H54 (cell line): Measurements from ENCODE around the gene SERINC5.
"Not testable (repeated sequence)": the region's sequence is repeated elsewhere in the genome, so short reads cannot be mapped to it uniquely, and the experiment has no call there.

Experiments used
- DNase-seq: peaks from one replicate; pipeline ENCODE4 v3.0.0; 2011; ENCODE audit warnings: low spot score, mixed read lengths; ENCODE audit not compliant: insufficient read length
- FAIRE-seq: peaks from 3 replicates; lab custom pipeline; 2011; peaks lifted over from hg19 to GRCh38; lab: Jason Lieb, UNC
- POLR2A ChIP-seq: IDR thresholded peaks from 2 replicates; pipeline ENCODE4 v1.6.1; 2011; ENCODE audit warnings: low read depth, mild to moderate bottlenecking, low read length

SERINC5 gene

DNA sequence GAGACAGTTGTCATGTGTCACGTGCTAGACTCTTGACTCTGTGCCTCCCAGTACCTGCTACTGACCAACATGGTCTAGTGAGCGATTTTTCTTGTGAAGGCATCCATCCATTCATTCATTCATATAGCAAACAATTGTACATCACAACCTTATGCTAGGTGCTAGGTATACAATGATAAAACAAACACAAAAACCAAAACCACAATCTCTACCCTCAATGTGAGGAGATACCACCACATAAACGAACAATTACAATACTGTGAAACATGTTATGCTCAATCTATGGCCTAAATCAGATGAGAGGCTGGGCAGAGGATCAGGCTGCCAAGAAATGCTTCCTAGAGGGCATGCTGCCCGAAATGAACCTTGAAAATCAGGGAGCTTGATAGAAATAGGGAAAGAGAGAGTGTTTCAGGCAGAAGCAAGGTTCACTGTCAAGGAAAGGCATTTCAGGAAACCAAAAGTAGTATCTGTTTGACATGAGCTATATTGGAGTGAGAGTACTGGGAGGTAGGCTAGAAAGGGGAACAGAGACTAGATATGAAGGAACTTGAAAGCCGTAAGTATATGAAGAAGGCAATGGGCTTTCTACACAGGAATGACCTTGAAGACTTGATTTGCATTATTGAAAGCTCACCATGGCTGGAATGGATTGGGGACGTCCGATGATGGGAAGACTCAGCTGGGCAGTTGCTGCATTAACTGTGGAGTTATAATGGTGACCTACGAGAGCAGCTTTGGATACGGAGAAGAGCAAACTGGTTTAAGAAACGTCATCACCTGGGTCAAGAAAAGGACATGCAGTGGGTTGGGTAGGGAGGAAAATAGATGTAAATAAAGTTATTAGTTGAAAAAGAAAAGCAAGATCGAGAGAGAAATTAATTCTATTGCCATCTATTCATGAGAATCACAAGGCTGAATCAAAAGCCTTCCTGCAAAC is 130.6 kb downstream of the SERINC5 start:
- TF ChIP-seq POLR2A: no peak
- DNase-seq (no peak), FAIRE-seq (no peak)

- DNase-seq (no peak), FAIRE-seq (no peak)
- no peak for TF ChIP-seq POLR2A
These were observed 131.5 kb downstream of the SERINC5 start for GRCh38 chr5:80124121-80124918.

DNA sequence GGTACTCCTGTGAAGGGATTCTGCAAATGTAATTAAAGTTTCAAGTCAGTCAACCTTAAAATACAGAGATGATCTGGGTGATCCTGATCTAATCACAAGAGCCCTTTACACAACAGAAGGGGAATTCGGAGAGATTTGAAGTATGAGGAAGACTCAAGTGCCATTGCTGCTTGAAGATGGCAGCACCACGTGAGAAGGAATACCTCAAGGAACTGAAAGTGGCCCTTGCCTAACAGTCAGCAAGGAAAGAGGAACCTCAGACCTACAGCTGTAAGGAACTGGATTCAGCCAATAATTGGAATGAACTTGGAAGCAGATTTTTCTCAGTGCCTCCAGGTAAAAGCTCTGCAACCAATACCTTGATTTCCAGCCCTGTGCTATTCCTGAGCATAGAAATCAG is 133.3 kb downstream of the SERINC5 start:
- TF ChIP-seq POLR2A: no peak

DNA sequence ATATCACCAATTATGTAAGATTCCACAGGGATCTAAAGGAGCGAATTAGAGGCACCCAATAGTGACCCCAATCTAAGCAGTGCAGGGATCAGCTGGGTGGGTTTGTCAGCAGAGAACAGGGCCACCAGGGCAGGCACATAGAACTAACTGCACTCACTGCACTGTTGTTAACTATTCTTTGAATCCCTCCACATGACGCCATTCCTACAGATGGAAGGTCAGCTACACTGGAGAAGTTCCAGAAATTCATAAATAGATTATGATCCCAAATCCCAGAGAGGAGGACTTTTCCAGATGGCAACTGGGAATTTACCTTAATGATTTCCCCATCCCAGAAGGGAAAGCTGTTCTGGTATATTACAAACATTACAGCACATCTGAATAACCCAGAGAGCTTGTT is 136.5 kb downstream of the SERINC5 start:
- FAIRE-seq (no peak), DNase-seq (no peak)
- no peak for TF ChIP-seq POLR2A

More for the DNA sequence above, 133.3 kb downstream of the SERINC5 start:
- FAIRE-seq (no peak), DNase-seq (no peak)

DNA sequence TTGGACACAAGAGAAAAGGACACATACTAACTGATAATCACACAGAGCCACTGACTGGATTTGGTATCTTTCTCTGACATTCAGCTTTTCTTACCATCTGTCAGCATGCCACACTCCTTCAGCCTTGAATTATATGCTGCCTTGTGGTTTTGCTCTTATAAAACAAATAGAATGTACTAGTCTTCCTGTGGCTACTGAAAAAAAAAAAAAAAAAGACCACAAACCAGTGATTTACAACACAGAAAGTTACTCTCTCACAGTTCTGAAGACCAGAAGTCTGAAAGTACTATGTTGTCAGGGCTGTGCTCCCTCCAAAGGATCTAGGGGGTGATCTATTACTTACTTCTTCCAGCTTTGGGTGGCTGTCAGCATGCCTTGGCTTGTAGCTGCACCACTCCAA is 138.4 kb downstream of the SERINC5 start:
- no peak for FAIRE-seq
- no peak for TF ChIP-seq POLR2A
- no peak for DNase-seq

DNA sequence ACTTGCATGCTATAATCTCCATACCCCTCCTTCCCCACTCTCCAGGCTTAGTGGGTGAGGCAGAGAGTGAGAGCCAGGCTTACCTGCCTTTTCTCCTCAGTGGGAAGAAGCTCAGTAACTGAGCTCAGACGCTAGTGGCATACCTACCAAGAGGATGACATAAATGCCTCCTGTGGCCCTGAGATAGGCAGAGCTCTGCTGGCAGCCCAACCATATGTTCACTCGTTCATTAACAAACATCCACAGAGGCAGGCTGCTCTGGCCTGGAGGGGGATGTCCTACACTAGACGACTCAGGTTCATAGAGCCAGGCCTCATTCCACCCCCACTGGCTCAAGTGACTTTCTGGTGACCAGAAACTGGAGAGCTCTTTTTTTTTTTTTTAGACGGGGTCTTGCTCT is 139.4 kb downstream of the SERINC5 start:
- no peak for TF ChIP-seq POLR2A
- DNase-seq (no peak), FAIRE-seq (no peak)

DNA sequence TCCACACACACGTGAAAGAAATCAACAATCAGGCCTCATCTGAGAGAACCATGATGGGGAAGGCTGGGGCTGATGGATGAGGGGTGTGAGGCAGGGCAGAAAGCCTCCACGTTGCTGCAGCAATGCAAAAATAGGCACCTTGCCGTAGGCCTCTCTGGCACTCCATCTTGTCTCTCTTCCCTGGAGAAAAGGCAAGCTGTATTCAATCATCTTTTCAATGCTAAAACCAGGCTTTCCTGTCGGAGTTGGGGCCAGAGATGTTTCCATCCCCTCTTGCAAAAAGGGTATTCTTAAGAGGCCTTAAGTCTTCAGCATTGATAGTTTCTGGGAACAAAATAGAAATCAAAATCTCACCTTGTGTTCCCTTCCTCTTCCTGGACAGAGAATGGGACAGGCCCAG is 139.8 kb downstream of the SERINC5 start:
- TF ChIP-seq POLR2A: no peak
- DNase-seq (no peak), FAIRE-seq (no peak)

- DNase-seq (no peak), FAIRE-seq (no peak)
- no peak for TF ChIP-seq POLR2A
These were observed 141.0 kb downstream of the SERINC5 start for GRCh38 chr5:80114860-80115259.

DNA sequence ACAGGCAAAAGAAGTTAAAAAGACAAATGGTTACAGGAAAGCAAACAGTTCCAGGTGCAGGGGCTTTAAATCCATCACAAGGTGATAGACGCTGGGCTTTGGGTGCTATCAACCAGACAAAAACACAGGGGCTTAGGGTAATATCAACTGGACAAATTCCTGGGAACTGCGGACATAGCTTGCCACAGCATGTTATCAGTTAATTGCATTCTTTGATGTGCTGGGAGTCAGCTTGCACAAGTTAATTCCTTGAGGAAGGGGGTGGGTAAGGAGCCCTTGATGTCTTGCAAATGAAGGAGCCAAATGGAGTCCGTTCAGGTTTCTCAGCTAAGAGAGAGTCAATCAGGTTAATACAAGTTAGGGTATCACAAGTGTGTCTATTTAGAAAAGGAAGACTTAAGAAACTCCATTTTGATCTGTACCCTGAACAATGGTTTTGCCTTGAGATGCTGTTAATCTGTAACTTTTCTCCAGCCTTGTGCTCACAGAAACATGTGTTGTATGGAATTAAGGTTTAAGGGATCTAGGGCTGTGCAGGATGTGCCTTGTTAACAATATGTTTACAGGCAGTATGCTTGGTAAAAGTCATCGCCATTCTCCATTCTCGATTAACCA is 144.4 kb downstream of the SERINC5 start:
- FAIRE-seq, DNase-seq: not testable (repeated sequence)

GRCh38 chr5:80109646-80110478 is 146.0 kb downstream of the SERINC5 start:
- no peak for TF ChIP-seq POLR2A
- FAIRE-seq (no peak), DNase-seq (no peak)

DNA sequence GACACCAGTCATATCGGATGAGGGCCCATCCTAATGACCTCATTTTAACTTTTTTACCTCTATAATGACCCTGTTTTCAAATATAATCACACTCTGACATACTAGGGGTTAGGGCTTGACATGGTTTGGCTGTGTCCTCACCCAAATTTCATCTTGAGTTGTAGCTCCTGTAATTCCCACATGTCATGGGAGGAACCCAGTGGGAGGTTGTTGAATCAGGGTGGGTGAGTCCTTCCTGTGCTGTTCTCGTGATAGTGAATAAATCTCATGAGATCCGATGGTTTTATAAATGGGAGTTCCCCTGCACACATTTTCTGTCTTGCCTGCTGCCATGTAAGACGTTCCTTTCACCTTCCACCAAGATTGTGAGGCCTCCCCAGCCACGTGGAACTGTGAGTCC is 148.9 kb downstream of the SERINC5 start:
- DNase-seq (no peak), FAIRE-seq (no peak)
- no peak for TF ChIP-seq POLR2A

- FAIRE-seq (no peak), DNase-seq (no peak)
- no peak for TF ChIP-seq POLR2A
These were observed 150.0 kb downstream of the SERINC5 start for GRCh38 chr5:80105698-80106439.
